ENCODE measurements around the gene SLC5A9.

The SLC5A9 gene

DNA sequence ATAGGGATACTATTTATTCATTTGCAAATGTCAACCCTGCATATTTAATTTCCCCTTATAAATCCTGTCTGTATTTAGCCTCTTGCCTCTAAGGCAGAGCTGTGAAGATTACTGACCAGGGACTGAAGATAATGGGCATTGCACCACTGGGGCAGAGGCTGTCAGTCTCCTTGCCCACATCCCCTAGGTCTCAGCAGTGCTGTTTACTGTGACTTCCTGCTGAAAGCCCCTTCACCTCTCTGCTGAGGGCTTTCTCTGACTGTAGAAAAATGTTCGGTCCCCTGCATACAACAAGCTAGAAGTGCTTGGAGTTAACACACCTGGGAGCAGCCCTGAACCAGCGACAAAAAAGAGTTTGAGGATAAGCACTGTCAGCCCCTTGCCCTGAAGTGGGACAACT, 28.8 kb downstream of the SLC5A9 start:
- no peak for DNase-seq (ENCODE audit: low spot score)
- no peak overlapping the region for H3K27ac ChIP-seq (ENCODE audit: poor library complexity, severe bottlenecking)
- no peaks in the 10 kb centered on the region for H3K9me3 ChIP-seq (ENCODE audit: severe bottlenecking)
- no peaks in the 10 kb centered on the region for H3K27me3 ChIP-seq (ENCODE audit: insufficient read depth, poor library complexity, severe bottlenecking)
- TF ChIP-seq, protein P1, sequence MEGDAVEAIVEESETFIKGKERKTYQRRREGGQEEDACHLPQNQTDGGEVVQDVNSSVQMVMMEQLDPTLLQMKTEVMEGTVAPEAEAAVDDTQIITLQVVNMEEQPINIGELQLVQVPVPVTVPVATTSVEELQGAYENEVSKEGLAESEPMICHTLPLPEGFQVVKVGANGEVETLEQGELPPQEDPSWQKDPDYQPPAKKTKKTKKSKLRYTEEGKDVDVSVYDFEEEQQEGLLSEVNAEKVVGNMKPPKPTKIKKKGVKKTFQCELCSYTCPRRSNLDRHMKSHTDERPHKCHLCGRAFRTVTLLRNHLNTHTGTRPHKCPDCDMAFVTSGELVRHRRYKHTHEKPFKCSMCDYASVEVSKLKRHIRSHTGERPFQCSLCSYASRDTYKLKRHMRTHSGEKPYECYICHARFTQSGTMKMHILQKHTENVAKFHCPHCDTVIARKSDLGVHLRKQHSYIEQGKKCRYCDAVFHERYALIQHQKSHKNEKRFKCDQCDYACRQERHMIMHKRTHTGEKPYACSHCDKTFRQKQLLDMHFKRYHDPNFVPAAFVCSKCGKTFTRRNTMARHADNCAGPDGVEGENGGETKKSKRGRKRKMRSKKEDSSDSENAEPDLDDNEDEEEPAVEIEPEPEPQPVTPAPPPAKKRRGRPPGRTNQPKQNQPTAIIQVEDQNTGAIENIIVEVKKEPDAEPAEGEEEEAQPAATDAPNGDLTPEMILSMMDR (IDR thresholded peaks at IDR 0.05; ENCODE audit: poor library complexity, severe bottlenecking): no peak
- H3K36me3 ChIP-seq (ENCODE audit: low read depth): no peaks in the 10 kb centered on the region
- no peak overlapping the region for H3K4me3 ChIP-seq (ENCODE audit: severe bottlenecking)
- ATAC-seq (ENCODE audit: low read depth): no peak
- H3K4me1 ChIP-seq (ENCODE audit: insufficient read depth, poor library complexity, severe bottlenecking): no peaks in the 10 kb centered on the region

DNA sequence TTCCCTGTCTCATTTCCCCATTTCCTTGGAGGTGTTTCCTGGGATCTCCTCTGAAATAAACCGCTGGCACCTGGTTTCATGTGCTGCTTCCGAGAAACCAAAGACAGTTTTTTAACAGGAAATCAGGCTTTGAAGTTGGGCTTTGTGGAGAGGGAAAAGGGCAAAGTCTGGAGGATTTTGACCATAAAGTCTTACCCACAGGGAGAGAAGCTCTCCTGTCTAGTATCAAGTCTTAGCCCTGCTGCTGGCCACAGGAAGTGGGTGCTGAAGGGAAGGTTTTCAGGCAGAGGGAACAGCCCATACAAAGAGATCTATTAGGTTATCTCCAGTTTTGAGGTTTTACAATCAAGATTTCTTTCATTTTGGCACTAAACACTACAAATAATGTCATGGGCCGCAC, 29.3 kb downstream of the SLC5A9 start:
- H3K9me3 ChIP-seq (ENCODE audit: severe bottlenecking): no peaks in the 10 kb centered on the region
- no peak overlapping the region for H3K27ac ChIP-seq (ENCODE audit: poor library complexity, severe bottlenecking)
- H3K36me3 ChIP-seq (ENCODE audit: low read depth): no peaks in the 10 kb centered on the region
- H3K27me3 ChIP-seq (ENCODE audit: insufficient read depth, poor library complexity, severe bottlenecking): no peaks in the 10 kb centered on the region
- no peak overlapping the region for H3K4me3 ChIP-seq (ENCODE audit: severe bottlenecking)
- DNase-seq (ENCODE audit: low spot score) (no peak), ATAC-seq (ENCODE audit: low read depth) (no peak)
- TF ChIP-seq, protein P1 (IDR thresholded peaks at IDR 0.05; ENCODE audit: poor library complexity, severe bottlenecking): no peak
- no peaks in the 10 kb centered on the region for H3K4me1 ChIP-seq (ENCODE audit: insufficient read depth, poor library complexity, severe bottlenecking)

DNA sequence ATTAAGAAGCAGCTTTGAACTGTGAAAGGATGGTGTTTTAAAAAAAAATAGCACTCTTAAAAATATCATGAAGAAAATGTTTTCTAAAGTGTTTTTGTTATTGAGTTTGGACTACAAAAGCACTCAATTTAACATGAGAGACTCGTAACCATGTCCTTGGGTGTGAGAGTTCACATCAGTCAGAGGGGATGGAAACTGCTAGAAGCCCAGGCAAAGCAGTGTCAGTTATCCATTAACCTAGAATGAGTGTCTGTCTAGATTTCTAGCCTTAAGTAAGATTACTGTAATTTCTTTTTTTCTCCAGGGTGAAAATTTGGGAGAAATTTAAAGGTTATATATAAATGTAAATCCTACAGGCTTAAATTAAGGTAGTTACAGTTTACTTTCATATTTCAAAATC, 31.7 kb downstream of the SLC5A9 start:
- H3K36me3 ChIP-seq (ENCODE audit: low read depth): no peaks in the 10 kb centered on the region
- no peak overlapping the region for H3K4me3 ChIP-seq (ENCODE audit: severe bottlenecking)
- no peaks in the 10 kb centered on the region for H3K9me3 ChIP-seq (ENCODE audit: severe bottlenecking)
- H3K27ac ChIP-seq (ENCODE audit: poor library complexity, severe bottlenecking): no peak overlapping the region
- TF ChIP-seq, protein P1 (IDR thresholded peaks at IDR 0.05; ENCODE audit: poor library complexity, severe bottlenecking): no peak
- no peaks in the 10 kb centered on the region for H3K4me1 ChIP-seq (ENCODE audit: insufficient read depth, poor library complexity, severe bottlenecking)
- no peaks in the 10 kb centered on the region for H3K27me3 ChIP-seq (ENCODE audit: insufficient read depth, poor library complexity, severe bottlenecking)
- ATAC-seq (ENCODE audit: low read depth) (no peak), DNase-seq (ENCODE audit: low spot score) (no peak)

DNA sequence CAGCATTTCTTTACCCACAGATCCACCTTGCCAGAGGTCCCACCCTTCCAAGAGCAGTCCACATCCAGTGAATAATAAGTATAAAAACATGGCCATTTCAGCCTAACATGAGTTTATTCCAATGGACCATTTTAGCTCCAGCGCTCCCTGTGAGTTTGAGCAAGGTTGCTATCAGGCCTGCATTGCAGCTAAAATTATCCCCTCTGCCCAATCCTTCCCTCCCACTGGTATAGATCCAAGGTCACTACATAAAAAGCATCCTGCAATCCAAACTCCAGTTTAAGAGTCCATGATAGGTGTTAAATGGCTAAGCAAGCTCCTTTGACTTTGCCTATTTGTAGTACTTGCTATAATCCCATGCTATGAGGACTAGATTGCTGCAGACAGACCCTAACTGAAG, 35.6 kb downstream of the SLC5A9 start:
- Histone ChIP-seq H3K4me3 (ENCODE audit: severe bottlenecking) (no peak overlapping the region), H3K27ac (ENCODE audit: poor library complexity, severe bottlenecking) (no peak overlapping the region), H3K36me3 (ENCODE audit: low read depth) (no peaks in the 10 kb centered on the region), H3K9me3 (ENCODE audit: severe bottlenecking) (no peaks in the 10 kb centered on the region), H3K4me1 (ENCODE audit: insufficient read depth, poor library complexity, severe bottlenecking) (no peaks in the 10 kb centered on the region), H3K27me3 (ENCODE audit: insufficient read depth, poor library complexity, severe bottlenecking) (no peaks in the 10 kb centered on the region)
- DNase-seq (ENCODE audit: low spot score): no peak
- ATAC-seq (ENCODE audit: low read depth): no peak
- TF ChIP-seq, protein P1 (IDR thresholded peaks at IDR 0.05; ENCODE audit: poor library complexity, severe bottlenecking): no peak

DNA sequence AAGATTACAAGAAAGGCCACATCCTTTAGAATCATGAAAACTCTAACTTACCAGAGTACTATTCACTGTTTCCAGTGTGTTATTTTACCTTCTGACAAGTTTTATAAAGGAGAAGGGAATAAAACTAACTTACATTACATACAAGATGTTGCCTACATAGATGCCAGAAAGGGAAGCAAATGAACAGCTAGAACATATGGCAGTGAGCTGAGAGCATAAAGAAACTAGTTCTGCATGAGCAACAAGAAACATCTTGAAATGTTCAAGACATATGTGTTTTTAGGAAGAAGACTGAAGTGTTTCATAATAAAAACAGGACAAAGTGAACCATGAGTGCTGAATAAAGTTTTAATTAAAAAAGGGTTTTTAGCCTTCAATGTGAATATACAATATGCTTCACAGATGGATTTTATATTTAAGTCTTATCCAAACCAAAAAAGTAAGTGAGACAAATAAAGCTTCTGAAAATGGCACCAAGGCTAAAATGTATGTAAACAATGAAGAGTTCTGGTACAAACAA, 39.4 kb downstream of the SLC5A9 start:
- no peaks in the 10 kb centered on the region for H3K36me3 ChIP-seq (ENCODE audit: low read depth)
- ATAC-seq (ENCODE audit: low read depth) (no peak), DNase-seq (ENCODE audit: low spot score) (no peak)
- no peak overlapping the region for H3K27ac ChIP-seq (ENCODE audit: poor library complexity, severe bottlenecking)
- TF ChIP-seq, protein P1 (IDR thresholded peaks at IDR 0.05; ENCODE audit: poor library complexity, severe bottlenecking): no peak
- no peaks in the 10 kb centered on the region for H3K27me3 ChIP-seq (ENCODE audit: insufficient read depth, poor library complexity, severe bottlenecking)
- no peaks in the 10 kb centered on the region for H3K9me3 ChIP-seq (ENCODE audit: severe bottlenecking)
- no peaks in the 10 kb centered on the region for H3K4me1 ChIP-seq (ENCODE audit: insufficient read depth, poor library complexity, severe bottlenecking)
- no peak overlapping the region for H3K4me3 ChIP-seq (ENCODE audit: severe bottlenecking)
